IMR-90 (cell line): ENCODE results near the gene ACTR2. TPM values are rescaled to one million over a fixed set of nuclear protein-coding genes. Genes with fewer than 3 reads are reported as not detected.

Source experiments
- ATAC-seq: fragments of 200-7000 bp; cut with Tn5 transposase; 2 replicates; pipeline ENCODE4 v1.9.1; 2020; ENCODE audit warnings: low read depth, mild to moderate bottlenecking, moderate library complexity
- BruUV-seq: library from RNA; stranded (reverse); fragments of 400-500 nt; replicated peaks from 2 replicates; lab custom pipeline; 2021; lab: Mats Ljungman, UMichigan
- CTCF ChIA-PET: fragments of 300-600 bp; formaldehyde crosslinking; extraction: SDS; loops from one replicate; lab custom pipeline; 2021; ENCODE audit warnings: antibody characterized with exemption; lab: Yijun Ruan, JAX
- POLR2A ChIA-PET: fragments of 300-600 bp; sonication (Branson Sonifier 250); formaldehyde crosslinking; loops from one replicate; lab custom pipeline; 2022; ENCODE audit warnings: antibody characterized with exemption; ENCODE audit not compliant: unreplicated experiment; lab: Charles Lee
- DNase-seq: peaks from one replicate; pipeline ENCODE4 v3.0.0; 2013
- H2AFZ ChIP-seq: replicated peaks from 2 replicates; pipeline ENCODE3; 2013; ENCODE audit warnings: low read length, mild to moderate bottlenecking; ENCODE audit not compliant: poor library complexity
- H2AK5ac ChIP-seq: 2 replicates; pipeline ENCODE4 v1.6.1; 2013; ENCODE audit warnings: low read depth, low read length, inconsistent platforms
- H2AK9ac ChIP-seq: replicated peaks from 2 replicates; pipeline ENCODE3; 2013; ENCODE audit warnings: mild to moderate bottlenecking, low read depth, low read length, moderate library complexity; ENCODE audit not compliant: poor library complexity
- H2BK120ac ChIP-seq: 2 replicates; pipeline ENCODE4 v1.6.1; 2013; ENCODE audit warnings: low read depth, low read length, inconsistent platforms
- H2BK15ac ChIP-seq: 3 replicates; pipeline ENCODE4 v1.6.1; 2013; ENCODE audit warnings: low read depth, low read length, inconsistent platforms
- H2BK20ac ChIP-seq: 2 replicates; pipeline ENCODE4 v1.6.1; 2013; ENCODE audit warnings: low read depth, mild to moderate bottlenecking, inconsistent platforms, low read length, moderate library complexity
- H2BK5ac ChIP-seq: 2 replicates; pipeline ENCODE4 v1.6.1; 2013; ENCODE audit warnings: mild to moderate bottlenecking, low read depth, low read length, inconsistent platforms; ENCODE audit not compliant: poor library complexity, severe bottlenecking
- H3K14ac ChIP-seq: replicated peaks from 2 replicates; pipeline ENCODE4 v1.6.1; 2013; ENCODE audit warnings: low read depth, low read length, inconsistent platforms
- H3K18ac ChIP-seq: 2 replicates; pipeline ENCODE4 v1.6.1; 2013; ENCODE audit warnings: low read depth, low read length, control low read depth
- H3K23ac ChIP-seq: 2 replicates; pipeline ENCODE4 v1.6.1; 2013; ENCODE audit warnings: low read depth, low read length, inconsistent platforms
- H3K27ac ChIP-seq: 2 replicates; pipeline ENCODE4 v1.5.1; 2013; ENCODE audit warnings: mild to moderate bottlenecking, control low read depth, low read length; ENCODE audit not compliant: insufficient read depth
- H3K27me3 ChIP-seq: 2 replicates; pipeline ENCODE4 v1.6.1; 2013; ENCODE audit warnings: low read length; ENCODE audit not compliant: control insufficient read depth, insufficient read depth
- H3K36me3 ChIP-seq: 2 replicates; pipeline ENCODE4 v1.6.1; 2013; ENCODE audit warnings: low read length, mixed read lengths; ENCODE audit not compliant: control insufficient read depth, insufficient read depth
- H3K4ac ChIP-seq: 2 replicates; pipeline ENCODE4 v1.6.1; 2013; ENCODE audit warnings: low read depth, low read length, inconsistent platforms
- H3K4me1 ChIP-seq: 2 replicates; pipeline ENCODE4 v1.6.1; 2013; ENCODE audit warnings: low read length, mixed read lengths; ENCODE audit not compliant: control insufficient read depth, insufficient read depth
- H3K4me2 ChIP-seq: 2 replicates; pipeline ENCODE4 v1.6.1; 2013; ENCODE audit warnings: low read depth, mild to moderate bottlenecking, control low read depth, low read length, moderate library complexity
- H3K4me3 ChIP-seq: 2 replicates; pipeline ENCODE4 v1.5.1; 2013; ENCODE audit warnings: low read depth, mild to moderate bottlenecking, control low read depth, low read length, moderate library complexity; ENCODE audit not compliant: insufficient read depth
- H3K56ac ChIP-seq: 2 replicates; pipeline ENCODE4 v1.6.1; 2013; ENCODE audit warnings: low read length, inconsistent platforms; ENCODE audit not compliant: insufficient read depth; ENCODE audit errors: extremely low read depth
- H3K79me1 ChIP-seq, 2 experiments: 2 replicates each; pipeline ENCODE4 v1.6.1; 2013; ENCODE audit warnings: low read length in 2 of 2, inconsistent platforms in 1 of 2, low read depth in 1 of 2
- H3K9ac ChIP-seq: 2 replicates; pipeline ENCODE4 v1.6.1; 2013; ENCODE audit warnings: low read depth, low read length, control low read depth
- H3K9me1 ChIP-seq: 2 replicates; pipeline ENCODE4 v1.6.1; 2013; ENCODE audit warnings: low read length, inconsistent platforms; ENCODE audit not compliant: insufficient read depth
- H3K9me3 ChIP-seq: 2 replicates; pipeline ENCODE4 v1.6.1; 2013; ENCODE audit warnings: low read length; ENCODE audit not compliant: control insufficient read depth, insufficient read depth
- H4K20me1 ChIP-seq: 2 replicates; pipeline ENCODE4 v1.6.1; 2013; ENCODE audit warnings: low read length, inconsistent platforms; ENCODE audit not compliant: insufficient read depth
- H4K5ac ChIP-seq: 2 replicates; pipeline ENCODE4 v1.6.1; 2013; ENCODE audit warnings: mild to moderate bottlenecking, low read depth, low read length, control low read depth
- H4K8ac ChIP-seq, 2 experiments: 2 replicates each; pipeline ENCODE4 v1.6.1; 2013; ENCODE audit warnings: low read depth in 2 of 2, low read length in 2 of 2, control low read depth in 1 of 2, inconsistent platforms in 1 of 2
- H4K91ac ChIP-seq: 2 replicates; pipeline ENCODE4 v1.6.1; 2013; ENCODE audit warnings: low read depth, low read length, inconsistent platforms; ENCODE audit not compliant: insufficient read depth
- BHLHE40 ChIP-seq: fragments of 150-350 bp; IDR thresholded peaks from 2 replicates; pipeline ENCODE4 v1.6.1; 2016; ENCODE audit warnings: mild to moderate bottlenecking, low read depth, low read length
- CEBPB ChIP-seq: IDR thresholded peaks from 2 replicates; pipeline ENCODE4 v1.6.1; 2012; ENCODE audit warnings: low read depth, low read length, improper control_type of control experiment
- CHD1 ChIP-seq: IDR thresholded peaks from 2 replicates; pipeline ENCODE4 v1.6.1; 2012; ENCODE audit warnings: low read depth, low read length, improper control_type of control experiment
- CTCF ChIP-seq: conservative IDR thresholded peaks from 2 replicates; pipeline ENCODE4 v1.5.1; 2012; ENCODE audit warnings: mild to moderate bottlenecking, low read depth, low read length, improper control_type of control experiment
- FOS ChIP-seq: fragments of 150-350 bp; IDR thresholded peaks from 2 replicates; pipeline ENCODE4 v1.6.1; 2016; ENCODE audit warnings: low read depth, low read length
- MAFK ChIP-seq: IDR thresholded peaks from 2 replicates; pipeline ENCODE4 v1.6.1; 2012; ENCODE audit warnings: low read depth, low read length, improper control_type of control experiment
- MAZ ChIP-seq: IDR thresholded peaks from 2 replicates; pipeline ENCODE4 v1.6.1; 2012; ENCODE audit warnings: low read depth, mild to moderate bottlenecking, low read length, improper control_type of control experiment, moderate library complexity, borderline replicate concordance
- MXI1 ChIP-seq: IDR thresholded peaks from 2 replicates; pipeline ENCODE4 v1.6.1; 2012; ENCODE audit warnings: low read depth, mild to moderate bottlenecking, low read length, moderate library complexity, borderline replicate concordance
- NFE2L2 ChIP-seq: fragments of 150-350 bp; IDR thresholded peaks from 2 replicates; pipeline ENCODE4 v1.6.1; 2016; ENCODE audit warnings: low read depth, mild to moderate bottlenecking, low read length
- POLR2A ChIP-seq: IDR thresholded peaks from 2 replicates; pipeline ENCODE4 v1.6.1; 2012; ENCODE audit warnings: mild to moderate bottlenecking, low read depth, low read length
- RAD21 ChIP-seq: IDR thresholded peaks from 2 replicates; pipeline ENCODE4 v1.6.1; 2012; ENCODE audit warnings: low read length, improper control_type of control experiment
- RCOR1 ChIP-seq: IDR thresholded peaks from 2 replicates; pipeline ENCODE4 v1.6.1; 2012; ENCODE audit warnings: mild to moderate bottlenecking, low read length, improper control_type of control experiment; ENCODE audit not compliant: insufficient replicate concordance
- RFX5 ChIP-seq: IDR thresholded peaks from 2 replicates; pipeline ENCODE4 v1.8.0; 2012; ENCODE audit warnings: low read depth, mild to moderate bottlenecking, low read length, moderate library complexity
- SMC3 ChIP-seq: fragments of 150-350 bp; IDR thresholded peaks from 2 replicates; pipeline ENCODE4 v1.6.1; 2016; ENCODE audit warnings: low read depth, mild to moderate bottlenecking, antibody characterized with exemption, low read length, moderate library complexity
- USF2 ChIP-seq: fragments of 150-350 bp; IDR thresholded peaks from 2 replicates; pipeline ENCODE4 v1.6.1; 2017; ENCODE audit warnings: mild to moderate bottlenecking, antibody characterized with exemption, low read length, low read depth
- WGBS, 2 experiments: methylation state at CpG; one replicate each; pipeline versions ENCODE4 v1.1.5 to v1.1.7; 2013; ENCODE audit warnings: missing lambda C conversion rate in 2 of 2; ENCODE audit not compliant: insufficient read length in 1 of 2; ENCODE audit errors: extremely low coverage in 2 of 2; 5-methylcytosine and 5-hydroxymethylcytosine counted together
- dilution Hi-C: fragments of 300-500 bp; cut with HindIII; formaldehyde crosslinking; loops from one replicate; pipeline ENCODE4 v1.14.3; 2018; ENCODE audit warnings: low sequenced_read_pairs; ENCODE audit not compliant: unreplicated experiment
- in situ Hi-C: fragments of 300-500 bp; cut with MboI; formaldehyde crosslinking; loops from 3 replicates; pipeline ENCODE4 v1.14.3; 2019; ENCODE audit warnings: low sequenced_read_pairs, inconsistent platforms, mixed read lengths
- intact Hi-C: fragments of 100-400 bp; cut with micrococcal nuclease; formaldehyde crosslinking; loops from 2 replicates; pipeline ENCODE4 v1.10.0; 2022
- polyA plus RNA-seq, 3 experiments: library from polyadenylated mRNA; depleted of rRNA; stranded (reverse); fragments of >200 nt; gene quantifications; 2 replicates each; pipeline ENCODE4 v1.2.3, GENCODE V29; 2012; ENCODE audit warnings: low replicate concordance in 1 of 3
- total RNA-seq: library from RNA; depleted of rRNA; stranded (reverse); fragments of >200 nt; gene quantifications from 2 replicates; pipeline ENCODE4 v1.2.3, GENCODE V29; 2012
- TF ChIP-seq, protein P1 (sequence below): fragments of 150-350 bp; IDR thresholded peaks from 2 replicates; pipeline ENCODE4 v1.6.1; 2016; ENCODE audit warnings: low read depth, mild to moderate bottlenecking, low read length, moderate library complexity, borderline replicate concordance

The ACTR2 gene
- total and polyA plus RNA-seq, 2 of the 4 experiments (the other 2 are of a cell fraction), result 141 to 205 TPM

- peaks cover 29% of the 10 kb centered on the region for H3K36me3 ChIP-seq
- ChIA-PET POLR2A (no interaction called here), CTCF (no interaction called here)
- no peaks in the 10 kb centered on the region for H3K27me3 ChIP-seq
- H3K23ac ChIP-seq, result no peak overlapping the region
- no peak overlapping the region for H4K5ac ChIP-seq
- ATAC-seq, result no peak
- 92% methylated on average over 5 of the region's 8 CpGs; no CpG with 5 or more reads in 1 of the 2 experiments for WGBS, 2 experiments
- no peak overlapping the region for H2BK20ac ChIP-seq
- H2AK9ac ChIP-seq, result no peak overlapping the region
- H2BK120ac ChIP-seq, result no peak overlapping the region
- H4K91ac ChIP-seq, result no peak overlapping the region
- no peaks in the 10 kb centered on the region for H4K20me1 ChIP-seq
- H3K18ac ChIP-seq, result no peak overlapping the region
- TF ChIP-seq MAFK, result no peak
- TF ChIP-seq CEBPB, result no peak
- TF ChIP-seq, protein P1, sequence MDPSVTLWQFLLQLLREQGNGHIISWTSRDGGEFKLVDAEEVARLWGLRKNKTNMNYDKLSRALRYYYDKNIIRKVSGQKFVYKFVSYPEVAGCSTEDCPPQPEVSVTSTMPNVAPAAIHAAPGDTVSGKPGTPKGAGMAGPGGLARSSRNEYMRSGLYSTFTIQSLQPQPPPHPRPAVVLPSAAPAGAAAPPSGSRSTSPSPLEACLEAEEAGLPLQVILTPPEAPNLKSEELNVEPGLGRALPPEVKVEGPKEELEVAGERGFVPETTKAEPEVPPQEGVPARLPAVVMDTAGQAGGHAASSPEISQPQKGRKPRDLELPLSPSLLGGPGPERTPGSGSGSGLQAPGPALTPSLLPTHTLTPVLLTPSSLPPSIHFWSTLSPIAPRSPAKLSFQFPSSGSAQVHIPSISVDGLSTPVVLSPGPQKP, result no peak
- no peak for TF ChIP-seq NFE2L2
- TF ChIP-seq MXI1, result no peak
- TF ChIP-seq RCOR1, result no peak
- no peak for TF ChIP-seq CTCF
- TF ChIP-seq POLR2A, result no peak
- TF ChIP-seq USF2, result no peak
- TF ChIP-seq SMC3, result no peak
- no peak for TF ChIP-seq BHLHE40
- no peak for TF ChIP-seq RFX5
- TF ChIP-seq FOS, result no peak
- no peak for TF ChIP-seq CHD1
- TF ChIP-seq RAD21, result no peak
- no peak for TF ChIP-seq MAZ
- 0 out of 3 replicates have a peak overlapping the region, but pooled peaks have one; percentile 20 for H2BK15ac ChIP-seq
- no peak overlapping the region for H3K4ac ChIP-seq
- H2AFZ ChIP-seq, result no peak overlapping the region
- no peak overlapping the region for H3K27ac ChIP-seq
- in situ Hi-C loops, result no loop called here
- H2BK5ac ChIP-seq, result no peak overlapping the region
- H3K4me3 ChIP-seq, result no peak overlapping the region
- H3K9me3 ChIP-seq, result no peaks in the 10 kb centered on the region
- H2AK5ac ChIP-seq, result peak overlapping the region; percentile 30; the same call in 1 of the 2 replicates
- no TSS peak for BruUV-seq
- H3K79me1 ChIP-seq, result peaks cover 8 to 26% of the 10 kb centered on the region in 2 experiments; a peak in 3 of 4 replicates
- H3K56ac ChIP-seq, result no peak overlapping the region
- no peak overlapping the region for H4K8ac ChIP-seq
- intact Hi-C loops, result no loop called here
- H3K4me2 ChIP-seq, result no peak overlapping the region
- dilution Hi-C loops, result no loop called here
- H3K14ac ChIP-seq, result no peak overlapping the region
- peaks cover 13% of the 10 kb centered on the region for H3K9me1 ChIP-seq
- H3K9ac ChIP-seq, result no peak overlapping the region
- no peak for DNase-seq
- peaks cover under 1% of the 10 kb centered on the region for H3K4me1 ChIP-seq
These were observed 82.1 kb downstream of the ACTR2 start for GRCh38 chr2:65309699-65310098.
